ENCODE measurements around the gene DPF3.

- no peak for TF ChIP-seq CTCF (IDR thresholded peaks at IDR 0.05)
- no peak for TF ChIP-seq POLR2A (IDR thresholded peaks at IDR 0.05)
- TF ChIP-seq EP300 (IDR thresholded peaks at IDR 0.05): no peak
- TF ChIP-seq POLR2AphosphoS5 (IDR thresholded peaks at IDR 0.05): no peak
These were observed 10.3 kb upstream of the DPF3 start for GRCh38 chr14:72904218-72904617.

Data from suprapubic skin (tissue), 4 donors.